Liver (tissue), 9 donors: ENCODE measurements around the gene ALDH16A1. TPM values are rescaled to one million over a fixed set of nuclear protein-coding genes. Genes with fewer than 3 reads are reported as not detected.

Experiments used
- DNase-seq: peaks from one replicate; pipeline ENCODE4 v3.0.0-alpha.2; 2017; ENCODE audit warnings: low spot score
- H3K27ac ChIP-seq, 2 donors: one replicate each; pipeline ENCODE4 v1.7.0; 2013; ENCODE audit warnings: inconsistent platforms in 2 of 2, low read length in 2 of 2, control low read depth in 1 of 2, low read depth in 1 of 2, mild to moderate bottlenecking in 1 of 2
- H3K27me3 ChIP-seq, 4 donors: one replicate each; pipeline versions ENCODE4 v1.6.1 to v1.7.0; 2013; ENCODE audit warnings: low read length in 3 of 4, inconsistent platforms in 1 of 4, mild to moderate bottlenecking in 1 of 4, moderate library complexity in 1 of 4; ENCODE audit not compliant: control insufficient read depth in 4 of 4, insufficient read depth in 4 of 4
- H3K36me3 ChIP-seq, 4 donors: one replicate each; pipeline versions ENCODE4 v1.6.1 to v1.7.0; 2013; ENCODE audit warnings: low read length in 3 of 4, mild to moderate bottlenecking in 3 of 4, low read depth in 1 of 4, moderate library complexity in 1 of 4; ENCODE audit not compliant: control insufficient read depth in 4 of 4, insufficient read depth in 3 of 4
- H3K4me1 ChIP-seq, 4 donors: one replicate each; pipeline versions ENCODE4 v1.6.1 to v1.7.0; 2013; ENCODE audit warnings: low read length in 3 of 4, mild to moderate bottlenecking in 3 of 4, moderate library complexity in 1 of 4; ENCODE audit not compliant: control insufficient read depth in 4 of 4, insufficient read depth in 4 of 4
- H3K4me3 ChIP-seq, 3 donors: one replicate each; pipeline versions ENCODE4 v1.6.1 to v1.7.0; 2013; ENCODE audit warnings: low read length in 3 of 3, control low read depth in 1 of 3, low read depth in 1 of 3, mild to moderate bottlenecking in 1 of 3
- H3K9ac ChIP-seq, 2 donors: one replicate each; pipeline ENCODE4 v1.7.0; 2013; ENCODE audit warnings: low read length in 2 of 2, mild to moderate bottlenecking in 2 of 2, moderate library complexity in 2 of 2, control low read depth in 1 of 2, low read depth in 1 of 2
- H3K9me3 ChIP-seq, 4 donors: one replicate each; pipeline versions ENCODE4 v1.6.1 to v1.7.0; 2013; ENCODE audit warnings: low read length in 3 of 4; ENCODE audit not compliant: control insufficient read depth in 4 of 4
- EGR1 ChIP-seq, 2 donors: IDR thresholded peaks; 2 replicates each; pipeline ENCODE4 v1.6.1; 2016 to 2018; ENCODE audit warnings: antibody characterized with exemption in 2 of 2, low read depth in 2 of 2
- FOXA1 ChIP-seq: IDR thresholded peaks from 2 replicates; pipeline ENCODE4 v1.6.1; 2016; ENCODE audit warnings: antibody characterized with exemption
- FOXA2 ChIP-seq: IDR thresholded peaks from 2 replicates; pipeline ENCODE4 v1.6.1; 2016; ENCODE audit warnings: antibody characterized with exemption
- GABPA ChIP-seq, 2 donors: IDR thresholded peaks in 1 of 2; conservative IDR thresholded peaks in 1 of 2; 2 replicates each; pipeline ENCODE4 v1.6.1; 2016; ENCODE audit warnings: antibody characterized with exemption in 2 of 2, mild to moderate bottlenecking in 1 of 2, moderate library complexity in 1 of 2
- HNF4G ChIP-seq: IDR thresholded peaks from 2 replicates; pipeline ENCODE4 v1.6.1; 2016; ENCODE audit warnings: antibody characterized with exemption
- NR2F2 ChIP-seq: IDR thresholded peaks from 2 replicates; pipeline ENCODE4 v1.6.1; 2016; ENCODE audit warnings: antibody characterized with exemption
- REST ChIP-seq: IDR thresholded peaks from 2 replicates; pipeline ENCODE4 v1.6.1; 2016; ENCODE audit warnings: antibody characterized with exemption, mild to moderate bottlenecking
- RXRA ChIP-seq, 2 donors: IDR thresholded peaks; 2 replicates each; pipeline ENCODE4 v1.6.1; 2017 to 2018; ENCODE audit warnings: antibody characterized with exemption in 2 of 2, mild to moderate bottlenecking in 1 of 2
- SP1 ChIP-seq: IDR thresholded peaks from 2 replicates; pipeline ENCODE4 v1.6.1; 2018; ENCODE audit warnings: antibody characterized with exemption, mild to moderate bottlenecking
- TAF1 ChIP-seq: conservative IDR thresholded peaks from 2 replicates; pipeline ENCODE4 v1.6.1; 2016; ENCODE audit warnings: antibody characterized with exemption, mild to moderate bottlenecking
- YY1 ChIP-seq: IDR thresholded peaks from 2 replicates; pipeline ENCODE4 v1.6.1; 2016; ENCODE audit warnings: antibody characterized with exemption, mild to moderate bottlenecking
- ZBTB33 ChIP-seq: IDR thresholded peaks from 2 replicates; pipeline ENCODE4 v1.6.1; 2016; ENCODE audit warnings: antibody characterized with exemption
- WGBS: extraction: QIAGEN DNeasy Blood & Tissue Kit; methylation state at CpG from one replicate; pipeline ENCODE4 v1.1.7; 2013; 5-methylcytosine and 5-hydroxymethylcytosine counted together
- polyA plus RNA-seq, 2 donors: library from polyadenylated mRNA; stranded (reverse) in 1 of 2; unstranded in 1 of 2; fragments of 200-250 nt in 1 of 2; fragments of >200 nt in 1 of 2; fragmentation: Nextera tagmentation in 1 of 2; extraction: Ambion mirVana in 1 of 2; gene quantifications; one replicate each; pipeline versions ENCODE4 v1.2.1 to v1.2.3, GENCODE V29; 2013 to 2015
- total RNA-seq, 2 donors: library from RNA; depleted of rRNA; stranded (reverse); fragments of >200 nt; gene quantifications; one replicate each; pipeline ENCODE4 v1.2.3, GENCODE V29; 2014
- TF ChIP-seq, protein P1 (sequence below): IDR thresholded peaks from 2 replicates; pipeline ENCODE4 v1.6.1; 2016; ENCODE audit warnings: antibody characterized with exemption
- TF ChIP-seq, protein P2 (sequence below): IDR thresholded peaks from 2 replicates; pipeline ENCODE4 v1.6.1; 2016; ENCODE audit warnings: antibody characterized with exemption
- TF ChIP-seq, protein P3 (sequence below): fragments of 150-350 bp; IDR thresholded peaks from 2 replicates; pipeline ENCODE4 v1.5.1; 2017; ENCODE audit warnings: improper control_type of control experiment, low read depth, low read length; ENCODE audit not compliant: missing input control
- donor health status: healthy.
- donor health status: healthy.
- donor health status: healthy.
- donor health status: healthy.
- donor health status: healthy.

The ALDH16A1 gene
- total and polyA plus RNA-seq, 4 donors, result 5.2 to 35.8 (median 21.5) TPM

DNA sequence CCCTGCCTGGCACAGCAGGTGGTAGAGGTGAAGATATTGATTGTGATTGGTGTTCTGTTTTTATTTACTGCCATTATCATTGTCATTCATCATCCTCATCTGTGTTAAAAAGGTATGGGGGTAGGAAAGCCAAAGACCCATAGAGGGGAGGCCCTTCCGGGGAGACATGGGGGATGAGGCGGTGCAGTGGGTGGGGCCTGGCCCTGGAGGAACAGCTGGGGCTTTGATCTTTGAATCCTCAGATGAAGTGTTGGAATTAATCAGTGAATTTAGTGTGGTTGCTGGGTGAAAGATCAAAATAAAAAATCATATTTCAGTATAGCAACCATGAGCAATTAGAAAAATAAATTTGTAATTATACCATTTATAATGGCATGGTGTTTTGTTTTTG is 37.2 kb upstream of the ALDH16A1 start:
- H3K27me3 ChIP-seq, result peaks cover 0 to 5% (median 0%) of the 10 kb centered on the region in 4 donors
- no peak for DNase-seq
- H3K27ac ChIP-seq, result no peak overlapping the region
- TF ChIP-seq TAF1, result no peak
- TF ChIP-seq FOXA2, result no peak
- no peak for TF ChIP-seq ZBTB33
- TF ChIP-seq YY1, result no peak
- no peak for TF ChIP-seq RXRA (IDR thresholded peaks at IDR 0.05)
- no peak for TF ChIP-seq HNF4G
- no peak for TF ChIP-seq SP1
- H3K9me3 ChIP-seq, result no peaks in the 10 kb centered on the region
- no peaks in the 10 kb centered on the region for H3K4me1 ChIP-seq
- H3K36me3 ChIP-seq, result no peaks in the 10 kb centered on the region
- WGBS, result 89% methylated on average over 2 of the region's 2 CpGs
- no peak overlapping the region for H3K9ac ChIP-seq
- no peak overlapping the region for H3K4me3 ChIP-seq

- Histone ChIP-seq H3K9ac (no peak overlapping the region), H3K9me3 (no peaks in the 10 kb centered on the region), H3K36me3 (no peaks in the 10 kb centered on the region), H3K4me1 (peaks cover 0 to 3% (median 1%) of the 10 kb centered on the region in 4 donors), H3K4me3 (no peak overlapping the region), H3K27ac (no peak overlapping the region), H3K27me3 (peaks cover 0 to 9% (median 0%) of the 10 kb centered on the region in 4 donors)
- no peak for DNase-seq
- TF ChIP-seq EGR1 (IDR thresholded peaks at IDR 0.05; ENCODE audit: low read depth in 2 of 2) (no peak), FOXA2 (no peak), GABPA (IDR thresholded peaks at IDR 0.05 in 1 of 2, conservative IDR thresholded peaks at IDR 0.05 in 1 of 2) (no peak), REST (no peak), HNF4G (no peak), SP1 (no peak), FOXA1 (no peak), NR2F2 (no peak), RXRA (IDR thresholded peaks at IDR 0.05) (no peak), YY1 (no peak)
- TF ChIP-seq, protein P1, sequence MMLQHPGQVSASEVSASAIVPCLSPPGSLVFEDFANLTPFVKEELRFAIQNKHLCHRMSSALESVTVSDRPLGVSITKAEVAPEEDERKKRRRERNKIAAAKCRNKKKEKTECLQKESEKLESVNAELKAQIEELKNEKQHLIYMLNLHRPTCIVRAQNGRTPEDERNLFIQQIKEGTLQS, result no peak
- TF ChIP-seq, protein P2, sequence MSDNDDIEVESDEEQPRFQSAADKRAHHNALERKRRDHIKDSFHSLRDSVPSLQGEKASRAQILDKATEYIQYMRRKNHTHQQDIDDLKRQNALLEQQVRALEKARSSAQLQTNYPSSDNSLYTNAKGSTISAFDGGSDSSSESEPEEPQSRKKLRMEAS, result no peak
- TF ChIP-seq, protein P3, sequence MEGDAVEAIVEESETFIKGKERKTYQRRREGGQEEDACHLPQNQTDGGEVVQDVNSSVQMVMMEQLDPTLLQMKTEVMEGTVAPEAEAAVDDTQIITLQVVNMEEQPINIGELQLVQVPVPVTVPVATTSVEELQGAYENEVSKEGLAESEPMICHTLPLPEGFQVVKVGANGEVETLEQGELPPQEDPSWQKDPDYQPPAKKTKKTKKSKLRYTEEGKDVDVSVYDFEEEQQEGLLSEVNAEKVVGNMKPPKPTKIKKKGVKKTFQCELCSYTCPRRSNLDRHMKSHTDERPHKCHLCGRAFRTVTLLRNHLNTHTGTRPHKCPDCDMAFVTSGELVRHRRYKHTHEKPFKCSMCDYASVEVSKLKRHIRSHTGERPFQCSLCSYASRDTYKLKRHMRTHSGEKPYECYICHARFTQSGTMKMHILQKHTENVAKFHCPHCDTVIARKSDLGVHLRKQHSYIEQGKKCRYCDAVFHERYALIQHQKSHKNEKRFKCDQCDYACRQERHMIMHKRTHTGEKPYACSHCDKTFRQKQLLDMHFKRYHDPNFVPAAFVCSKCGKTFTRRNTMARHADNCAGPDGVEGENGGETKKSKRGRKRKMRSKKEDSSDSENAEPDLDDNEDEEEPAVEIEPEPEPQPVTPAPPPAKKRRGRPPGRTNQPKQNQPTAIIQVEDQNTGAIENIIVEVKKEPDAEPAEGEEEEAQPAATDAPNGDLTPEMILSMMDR, result no peak
- WGBS, result 52% methylated on average over 7 of the region's 7 CpGs
Observed at GRCh38 chr19:49417088-49417487, 35.9 kb upstream of the ALDH16A1 start.
